C1 segment of cervical spinal cord (tissue), 14 donors: ENCODE data around the gene CCNG2.

Experiments used
- DNase-seq, 14 donors: peaks; one replicate each; lab custom pipeline; 2025; lab: John Stamatoyannopoulos, UW

The CCNG2 gene

GRCh38 chr4:77203380-77204197, 46.6 kb downstream of the CCNG2 start:
- DNase-seq: peak in 12 of 14 donors; percentile 10 to 63 (median 41)

GRCh38 chr4:77204621-77205020, 47.6 kb downstream of the CCNG2 start:
- DNase-seq: no peak

- DNase-seq: no peak
Observed at GRCh38 chr4:77209012-77209411, 52.0 kb downstream of the CCNG2 start.

- DNase-seq: no peak
Observed at GRCh38 chr4:77209936-77210335, 52.9 kb downstream of the CCNG2 start.

- DNase-seq: no peak
Observed at GRCh38 chr4:77215107-77215506, 58.1 kb downstream of the CCNG2 start.

GRCh38 chr4:77217526-77217925, 60.5 kb downstream of the CCNG2 start:
- no peak for DNase-seq

- DNase-seq: no peak
Observed at GRCh38 chr4:77219266-77219665, 62.3 kb downstream of the CCNG2 start.
